Upper lobe of right lung (tissue), 1 donor: Measurements from ENCODE around the gene EYS. TPM values are rescaled to one million over a fixed set of nuclear protein-coding genes. Genes with fewer than 3 reads are reported as not detected.

Source experiments
- ATAC-seq: fragments of 200-7000 bp; cut with Tn5 transposase; one replicate; pipeline ENCODE4 v1.9.1; 2020; ENCODE audit warnings: mild to moderate bottlenecking, moderate library complexity
- DNase-seq: peaks from one replicate; pipeline ENCODE4 v3.0.0-alpha.2; 2020
- H3K27ac ChIP-seq: fragments of 200-600 bp; one replicate; pipeline ENCODE4 v1.8.0; 2022
- H3K27me3 ChIP-seq: fragments of 200-600 bp; one replicate; pipeline ENCODE4 v1.8.0; 2022; ENCODE audit warnings: mild to moderate bottlenecking
- H3K36me3 ChIP-seq: fragments of 200-600 bp; one replicate; pipeline ENCODE4 v1.8.0; 2022
- H3K4me1 ChIP-seq: fragments of 200-600 bp; one replicate; pipeline ENCODE4 v1.8.0; 2022
- H3K4me3 ChIP-seq: fragments of 200-600 bp; one replicate; pipeline ENCODE4 v1.8.0; 2022; ENCODE audit warnings: mild to moderate bottlenecking
- H3K9me3 ChIP-seq: fragments of 200-600 bp; one replicate; pipeline ENCODE4 v1.8.0; 2022
- CTCF ChIP-seq: fragments of 200-600 bp; IDR thresholded peaks from one replicate; pipeline ENCODE4 v1.8.0; 2022; ENCODE audit warnings: antibody characterized with exemption
- intact Hi-C: fragments of 100-400 bp; cut with DNase I; formaldehyde crosslinking; loops from one replicate; pipeline ENCODE4 v1.11.0; 2022
- total RNA-seq: library from RNA; stranded (reverse); fragmentation: NEBNext Ultra II Directional; extraction: Animal tissue kit (Norgen Biotek cat#: 25700); gene quantifications from one replicate; pipeline ENCODE4 v1.2.1, GENCODE V29; 2021
- donor health status: DM: no; HTN: yes; CAD: no; lungs with severe emphysema.

Gene EYS
- total RNA-seq, 1 donor from 2014 or later = not detected

- no peaks in the 10 kb centered on the region for H3K9me3 ChIP-seq
- no peaks in the 10 kb centered on the region for H3K27me3 ChIP-seq
- H3K4me3 ChIP-seq = no peak overlapping the region
- ATAC-seq (no peak), DNase-seq (no peak)
- intact Hi-C loops = no loop called here
- H3K36me3 ChIP-seq = no peaks in the 10 kb centered on the region
- H3K27ac ChIP-seq = no peak overlapping the region
- TF ChIP-seq CTCF = no peak
- no peaks in the 10 kb centered on the region for H3K4me1 ChIP-seq
Measured at GRCh38 chr6:65259982-65260381, 447.0 kb downstream of the EYS start.

- no peak for TF ChIP-seq CTCF
- Histone ChIP-seq H3K9me3 (no peaks in the 10 kb centered on the region), H3K4me1 (no peaks in the 10 kb centered on the region), H3K27me3 (no peaks in the 10 kb centered on the region), H3K36me3 (no peaks in the 10 kb centered on the region), H3K27ac (no peak overlapping the region), H3K4me3 (no peak overlapping the region)
- intact Hi-C loops = no loop called here
- ATAC-seq (no peak), DNase-seq (no peak)
Measured at GRCh38 chr6:65259059-65259458, 448.0 kb downstream of the EYS start.

- Histone ChIP-seq H3K27me3 (no peaks in the 10 kb centered on the region), H3K9me3 (no peaks in the 10 kb centered on the region), H3K36me3 (no peaks in the 10 kb centered on the region), H3K27ac (no peak overlapping the region), H3K4me1 (no peaks in the 10 kb centered on the region), H3K4me3 (no peak overlapping the region)
- intact Hi-C loops = no loop called here
- ATAC-seq = no peak
- DNase-seq = no peak
- TF ChIP-seq CTCF = no peak
Measured at GRCh38 chr6:65253041-65253440, 454.0 kb downstream of the EYS start.

GRCh38 chr6:65248101-65248610, 458.9 kb downstream of the EYS start:
- no peak for TF ChIP-seq CTCF
- H3K27ac ChIP-seq = no peak overlapping the region
- H3K4me1 ChIP-seq = no peaks in the 10 kb centered on the region
- no peaks in the 10 kb centered on the region for H3K36me3 ChIP-seq
- ATAC-seq (no peak), DNase-seq (no peak)
- intact Hi-C loops = no loop called here
- H3K4me3 ChIP-seq = no peak overlapping the region
- no peaks in the 10 kb centered on the region for H3K27me3 ChIP-seq
- no peaks in the 10 kb centered on the region for H3K9me3 ChIP-seq

GRCh38 chr6:65231616-65232015, 475.4 kb downstream of the EYS start:
- no peaks in the 10 kb centered on the region for H3K36me3 ChIP-seq
- ATAC-seq (no peak), DNase-seq (no peak)
- no peaks in the 10 kb centered on the region for H3K27me3 ChIP-seq
- H3K4me3 ChIP-seq = no peak overlapping the region
- H3K9me3 ChIP-seq = no peaks in the 10 kb centered on the region
- no peak overlapping the region for H3K27ac ChIP-seq
- intact Hi-C loops = no loop called here
- H3K4me1 ChIP-seq = no peaks in the 10 kb centered on the region
- TF ChIP-seq CTCF = no peak

- TF ChIP-seq CTCF = no peak
- DNase-seq (no peak), ATAC-seq (no peak)
Measured at GRCh38 chr6:65229825-65230224, 477.2 kb downstream of the EYS start.

More at GRCh38 chr6:65229825-65230224, 477.2 kb downstream of the EYS start:
- Histone ChIP-seq H3K36me3 (no peaks in the 10 kb centered on the region), H3K4me1 (no peaks in the 10 kb centered on the region), H3K27me3 (no peaks in the 10 kb centered on the region), H3K27ac (no peak overlapping the region), H3K4me3 (no peak overlapping the region), H3K9me3 (no peaks in the 10 kb centered on the region)
- intact Hi-C loops = no loop called here
